GM21576 (cell line): Measurements from ENCODE around the gene ZBTB47.

ENCODE experiments used
- ATAC-seq: cut with Tn5 transposase; IDR thresholded peaks from one replicate; pipeline ENCODE4 v1.9.1; 2021; ENCODE audit warnings: mild to moderate bottlenecking, moderate library complexity; ENCODE audit not compliant: unreplicated experiment

The ZBTB47 gene

GRCh38 chr3:42664438-42664803 lies 10.9 kb downstream of the ZBTB47 start:
- ATAC-seq, result no peak

GRCh38 chr3:42665050-42665878 lies 11.8 kb downstream of the ZBTB47 start:
- ATAC-seq, result no peak

- ATAC-seq, result no peak
Observed at GRCh38 chr3:42666022-42666421, 12.5 kb downstream of the ZBTB47 start.

GRCh38 chr3:42666577-42666998 lies 13.1 kb downstream of the ZBTB47 start:
- no peak for ATAC-seq

GRCh38 chr3:42667096-42667522 lies 13.6 kb downstream of the ZBTB47 start:
- ATAC-seq, result no peak

- no peak for ATAC-seq
Observed at GRCh38 chr3:42667523-42668412, 14.3 kb downstream of the ZBTB47 start.

GRCh38 chr3:42668413-42668760 lies 14.9 kb downstream of the ZBTB47 start:
- no peak for ATAC-seq

GRCh38 chr3:42668793-42669217 lies 15.3 kb downstream of the ZBTB47 start:
- no peak for ATAC-seq

GRCh38 chr3:42670051-42670576 lies 16.6 kb downstream of the ZBTB47 start:
- no peak for ATAC-seq

- ATAC-seq, result no peak
Observed at GRCh38 chr3:42670670-42671069, 17.2 kb downstream of the ZBTB47 start.

GRCh38 chr3:42672515-42672914 lies 19.0 kb downstream of the ZBTB47 start:
- ATAC-seq, result no peak

- ATAC-seq, result no peak
Observed at GRCh38 chr3:42673082-42673481, 19.6 kb downstream of the ZBTB47 start.

- no peak for ATAC-seq
Observed at GRCh38 chr3:42674146-42674545, 20.6 kb downstream of the ZBTB47 start.

- no peak for ATAC-seq
Observed at GRCh38 chr3:42675909-42676308, 22.4 kb downstream of the ZBTB47 start.

GRCh38 chr3:42678447-42678846 lies 24.9 kb downstream of the ZBTB47 start:
- no peak for ATAC-seq

- no peak for ATAC-seq
Observed at GRCh38 chr3:42680271-42680670, 26.8 kb downstream of the ZBTB47 start.

- no peak for ATAC-seq
Observed at GRCh38 chr3:42680806-42681205, 27.3 kb downstream of the ZBTB47 start.

GRCh38 chr3:42681361-42682038 lies 28.0 kb downstream of the ZBTB47 start:
- no peak for ATAC-seq

GRCh38 chr3:42682301-42683070 lies 29.0 kb downstream of the ZBTB47 start:
- ATAC-seq, result no peak

- no peak for ATAC-seq
Observed at GRCh38 chr3:42683875-42684598, 30.5 kb downstream of the ZBTB47 start.
